NCI-H510A (cell line): ENCODE measurements around the gene SH2D3C.

Experiments used
- DNase-seq: peaks from one replicate; lab custom pipeline; 2025; lab: John Stamatoyannopoulos, UW

Gene SH2D3C

DNA sequence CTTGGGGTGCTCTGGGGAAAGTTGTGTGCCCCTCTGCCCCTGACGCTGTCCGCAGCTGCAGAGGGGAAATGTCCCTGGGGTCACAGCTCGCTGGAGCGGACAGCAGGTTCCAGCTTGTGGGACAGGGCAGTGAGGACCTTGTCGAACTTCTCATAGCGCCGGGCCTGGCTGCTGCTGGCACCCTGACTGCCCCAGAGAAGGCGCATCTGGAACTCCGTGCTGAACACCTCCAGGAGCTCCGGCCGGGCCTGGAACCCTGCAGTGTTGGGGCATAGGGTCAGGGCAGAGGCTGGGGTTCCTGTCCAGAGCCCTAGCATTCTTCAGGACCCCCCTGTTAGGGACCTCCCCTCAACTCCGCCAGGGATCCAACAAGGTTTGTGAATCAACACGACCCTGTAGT is 39.8 kb downstream of the SH2D3C start:
- no peak for DNase-seq

DNA sequence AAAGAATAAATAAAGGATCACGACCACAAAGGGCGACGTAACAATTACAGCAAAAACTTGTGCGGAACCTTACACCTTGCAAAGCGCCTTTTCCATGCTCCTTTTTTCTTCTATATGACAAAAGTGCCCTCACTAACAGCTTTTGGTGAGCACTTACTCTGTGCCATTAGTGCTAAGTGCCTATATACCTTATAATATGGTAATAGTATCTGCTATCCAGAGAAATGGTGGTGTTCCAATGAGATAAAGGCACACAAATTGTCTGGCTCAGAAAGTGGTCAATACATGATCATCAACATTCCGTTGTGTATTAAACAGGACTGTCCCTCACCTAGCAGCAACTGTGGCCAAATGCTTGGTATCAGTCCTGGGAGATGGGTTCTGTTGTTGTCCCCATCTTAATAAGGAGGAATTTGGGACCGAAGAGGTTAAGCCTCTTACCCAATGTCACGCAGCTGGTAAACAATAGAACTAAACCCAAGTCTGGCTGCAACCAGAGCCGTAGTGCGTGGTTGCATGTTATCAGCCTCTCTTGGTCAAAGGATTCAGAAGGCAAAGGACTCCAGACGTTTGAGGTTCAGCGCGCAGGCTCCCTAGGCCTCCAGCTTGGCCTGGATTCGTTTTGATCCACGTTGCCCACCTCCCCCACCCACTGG is 42.8 kb downstream of the SH2D3C start:
- DNase-seq, result no peak

DNA sequence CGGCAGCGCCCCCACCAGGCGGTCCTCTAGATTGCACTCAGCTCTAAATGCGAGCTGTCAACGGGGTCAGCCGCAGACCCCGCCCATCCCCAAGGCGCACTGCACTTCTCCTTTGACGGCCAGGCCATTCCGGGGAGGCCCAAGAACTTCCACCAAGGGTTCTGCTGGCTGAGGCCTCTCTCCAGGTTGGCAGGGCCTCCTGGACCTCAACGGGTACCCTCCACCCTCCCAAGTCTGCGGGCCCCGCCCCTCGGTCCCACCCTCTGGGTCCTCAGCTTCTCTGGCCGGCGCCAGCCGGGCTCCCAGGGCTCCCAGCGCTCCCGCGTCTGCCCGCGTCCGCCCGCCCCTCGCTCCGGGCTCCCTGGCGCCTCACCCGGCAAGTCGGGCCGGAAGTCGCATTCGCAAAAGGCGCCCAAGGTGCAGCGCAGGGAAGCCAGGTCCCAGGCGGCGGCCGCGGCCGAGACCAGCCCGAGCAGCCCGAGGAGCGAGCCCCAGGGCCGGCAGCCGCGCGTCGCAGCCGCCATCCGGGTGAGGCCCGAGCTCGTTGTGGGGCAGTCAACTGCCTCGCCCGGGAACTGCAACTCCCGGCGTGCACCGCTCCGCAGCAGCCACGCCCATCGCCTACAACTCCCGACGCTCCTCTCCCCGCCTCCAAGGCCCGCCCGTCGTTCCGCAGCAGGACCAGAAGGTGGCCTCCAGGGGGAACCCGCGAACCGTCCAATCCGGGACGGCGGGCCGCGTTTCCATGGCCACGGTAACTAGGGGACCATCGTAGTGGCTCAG is 43.5 kb downstream of the SH2D3C start, which contains the start of gene TOR2A:
Gene TOR2A (minus strand): TSS at position 548 of the 783 bp plus-strand sequence. CDS start 24 bp downstream, at position 524.
- peak; percentile 95 for DNase-seq

DNA sequence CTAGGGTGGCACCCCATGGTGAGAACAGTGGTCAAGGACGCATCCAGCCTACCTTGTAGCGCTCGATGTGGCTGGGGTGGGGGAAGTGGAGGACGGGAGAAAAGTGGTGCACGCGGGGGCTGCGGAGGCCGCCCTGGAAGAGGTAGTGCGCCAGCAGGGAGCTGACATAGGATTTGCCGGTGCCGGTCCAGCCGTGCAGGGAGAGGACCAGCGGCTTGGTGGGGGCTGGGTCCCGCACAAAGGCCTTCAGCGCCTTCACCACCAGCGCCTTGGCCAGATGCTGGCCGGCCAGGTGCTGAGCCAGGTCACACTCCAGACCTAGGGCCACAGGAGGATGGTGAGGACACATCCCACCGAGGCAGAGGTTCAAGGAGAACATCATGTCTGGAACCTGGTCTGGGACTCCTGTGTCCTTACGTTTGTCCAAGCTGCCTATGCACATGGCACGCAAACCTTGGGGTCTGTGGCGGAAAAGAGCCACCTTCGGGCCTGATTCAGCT is 44.2 kb downstream of the SH2D3C start:
- DNase-seq, result no peak

DNA sequence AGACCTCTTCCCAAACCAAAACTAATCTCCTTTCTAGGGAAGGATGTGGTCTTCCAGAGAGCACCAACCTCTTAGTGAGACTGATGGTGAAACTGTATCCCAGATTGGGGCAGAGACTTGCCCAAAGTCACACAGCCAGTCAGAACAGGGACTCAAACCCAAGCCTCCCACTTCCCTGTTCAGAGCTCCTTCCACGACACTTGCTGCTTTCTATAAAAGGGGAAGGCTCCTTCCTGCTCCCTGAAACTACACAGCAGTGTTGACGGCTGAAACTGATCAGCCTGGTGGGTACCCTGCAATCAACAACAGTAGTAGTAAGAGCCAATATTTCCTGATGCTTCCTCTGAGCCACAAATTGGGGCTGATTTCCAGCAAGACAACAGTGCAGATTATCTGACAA is 44.9 kb downstream of the SH2D3C start:
- DNase-seq, result no peak

DNA sequence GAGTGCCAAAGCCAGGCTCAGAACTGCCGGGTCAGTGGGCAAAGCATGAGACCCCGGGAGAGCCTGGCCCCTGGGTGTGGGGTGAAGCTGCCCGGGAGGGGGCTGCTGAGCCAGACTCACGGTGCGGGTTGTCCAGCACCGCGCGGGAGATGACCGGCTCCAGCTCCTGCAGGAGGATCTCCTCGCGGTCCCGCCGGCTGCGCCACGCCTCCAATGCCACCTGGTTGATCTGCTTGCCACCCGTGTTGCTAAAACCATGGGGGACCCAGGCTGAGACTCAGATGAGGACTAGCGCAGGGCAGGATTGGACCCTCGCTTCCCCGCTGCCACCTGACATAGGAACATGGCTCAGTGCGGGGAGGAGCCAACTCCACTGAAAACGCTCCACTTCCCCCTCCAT is 46.0 kb downstream of the SH2D3C start:
- DNase-seq, result no peak

DNA sequence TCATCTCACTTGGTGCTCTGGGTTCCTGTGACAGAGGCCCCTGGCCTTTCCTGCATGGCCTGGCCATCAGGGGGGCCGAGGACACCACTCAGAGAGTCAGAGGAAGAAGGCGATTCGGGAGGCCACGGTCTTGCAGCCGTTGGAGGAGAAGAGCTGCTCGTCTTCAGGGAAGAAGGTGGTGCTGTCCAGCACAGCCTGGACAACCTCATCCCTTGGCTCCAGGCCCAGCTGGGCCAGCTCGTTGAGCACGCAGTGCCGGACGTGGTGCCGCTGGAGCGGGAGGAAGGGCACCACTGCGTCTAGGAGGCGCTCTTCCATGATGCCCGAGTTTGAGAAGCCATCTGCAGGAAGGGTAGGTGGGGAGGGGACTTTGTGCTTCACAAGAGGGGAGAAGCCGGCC is 46.5 kb downstream of the SH2D3C start:
- no peak for DNase-seq

DNA sequence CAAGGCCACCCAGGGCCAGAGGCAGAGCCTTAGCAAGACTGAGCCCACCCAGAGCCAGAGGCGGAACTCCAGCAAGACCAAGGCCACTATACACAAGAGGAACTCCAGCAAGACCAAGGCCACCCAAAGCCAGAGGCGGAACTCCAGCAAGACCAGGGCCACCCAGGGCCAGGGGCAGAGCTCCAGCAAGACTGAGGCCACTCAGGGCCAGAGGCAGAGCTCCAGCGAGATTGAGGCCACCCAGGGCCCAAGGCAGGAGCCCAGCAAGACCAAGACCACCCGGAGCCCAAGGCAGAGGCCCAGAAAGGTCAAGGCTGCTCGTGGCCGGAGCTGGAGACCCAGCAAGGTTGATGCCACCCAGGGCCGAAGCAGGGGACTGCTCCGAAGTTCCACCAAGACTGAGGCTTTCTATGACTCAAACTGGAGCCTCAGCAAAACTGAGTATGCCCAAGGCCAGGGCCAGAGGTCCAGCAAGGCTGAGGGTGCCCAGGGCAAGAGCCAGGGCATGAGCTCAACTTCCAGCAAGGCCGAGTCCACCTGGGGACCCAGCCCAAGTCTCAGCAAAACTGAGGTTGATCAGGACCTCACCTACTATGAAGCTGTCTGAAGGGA is 47.6 kb downstream of the SH2D3C start:
- no peak for DNase-seq

DNA sequence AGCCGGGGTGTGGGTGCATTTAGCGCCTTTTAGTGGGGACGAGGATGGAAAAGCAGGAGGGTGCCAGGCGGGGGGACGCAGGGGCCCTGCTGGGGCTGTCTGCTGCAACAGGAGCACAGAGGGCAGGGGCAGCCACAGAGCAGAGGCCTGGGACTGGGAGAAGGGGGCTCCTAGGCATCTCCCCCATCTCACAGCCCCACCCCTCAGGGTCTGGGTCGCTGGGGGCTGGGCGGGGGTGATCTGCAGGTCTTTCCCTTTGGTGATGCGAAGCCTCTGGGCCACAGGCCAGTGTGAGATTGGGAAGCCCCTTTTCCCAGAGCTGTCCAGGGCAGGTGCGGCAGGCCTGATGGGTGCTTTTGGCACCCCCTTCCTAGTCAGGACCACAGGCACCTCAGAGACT is 48.2 kb downstream of the SH2D3C start:
- no peak for DNase-seq

DNA sequence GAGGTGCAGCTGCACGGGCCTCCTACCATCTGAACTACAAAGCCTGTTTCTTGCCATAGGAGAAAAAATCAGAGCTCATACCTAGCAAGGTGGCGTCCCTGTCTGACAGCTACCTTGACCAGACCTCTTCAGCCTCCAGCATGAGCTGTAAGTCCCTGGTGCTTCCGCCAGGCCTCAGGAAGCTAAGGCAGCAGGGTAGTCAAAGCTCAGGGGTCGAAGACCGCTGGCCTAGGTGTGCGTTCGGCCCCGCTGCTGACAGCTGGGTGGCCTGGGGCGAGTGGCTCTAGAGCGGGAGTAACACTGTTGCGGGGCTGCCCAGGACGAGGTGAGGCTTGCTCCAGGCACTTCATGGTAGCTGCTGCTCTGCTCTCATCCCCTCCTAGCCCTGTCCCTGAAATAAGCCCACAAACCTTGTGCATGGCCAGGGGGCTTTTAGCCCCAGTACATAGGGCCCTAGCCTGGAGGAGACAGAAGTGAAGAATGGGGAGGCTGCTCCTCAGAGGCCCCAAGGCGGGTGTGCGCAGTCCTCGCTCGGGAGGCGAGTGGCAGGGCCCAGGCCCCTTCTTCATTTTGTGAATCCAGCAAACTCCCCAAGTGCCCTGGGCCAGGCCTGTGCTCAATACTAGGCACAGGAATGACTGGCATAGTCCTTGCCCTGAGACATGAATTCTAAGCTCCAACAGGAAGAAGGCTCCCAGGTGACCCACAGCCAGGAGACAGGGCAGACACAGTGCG is 48.8 kb downstream of the SH2D3C start:
- DNase-seq, result no peak

DNA sequence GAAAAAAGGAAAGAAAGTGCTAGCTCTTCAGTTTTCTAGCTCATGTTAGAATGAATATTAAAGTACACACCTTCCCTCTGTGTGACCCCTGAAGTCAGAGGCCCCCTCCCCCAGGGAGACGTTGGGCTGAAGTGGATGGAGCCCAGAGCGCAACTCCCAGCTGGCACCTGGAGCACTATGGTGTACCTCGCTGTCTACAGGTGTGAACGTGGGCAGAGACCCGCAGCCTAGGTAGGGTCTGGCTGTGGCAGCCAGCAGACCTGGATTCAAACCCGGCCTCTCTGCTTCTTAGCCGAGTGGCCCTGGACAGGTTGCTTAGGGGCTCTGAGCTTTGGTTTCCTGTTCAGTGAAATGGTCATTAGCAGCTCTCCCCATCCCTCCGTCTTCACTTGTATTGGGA is 49.7 kb downstream of the SH2D3C start:
- no peak for DNase-seq

DNA sequence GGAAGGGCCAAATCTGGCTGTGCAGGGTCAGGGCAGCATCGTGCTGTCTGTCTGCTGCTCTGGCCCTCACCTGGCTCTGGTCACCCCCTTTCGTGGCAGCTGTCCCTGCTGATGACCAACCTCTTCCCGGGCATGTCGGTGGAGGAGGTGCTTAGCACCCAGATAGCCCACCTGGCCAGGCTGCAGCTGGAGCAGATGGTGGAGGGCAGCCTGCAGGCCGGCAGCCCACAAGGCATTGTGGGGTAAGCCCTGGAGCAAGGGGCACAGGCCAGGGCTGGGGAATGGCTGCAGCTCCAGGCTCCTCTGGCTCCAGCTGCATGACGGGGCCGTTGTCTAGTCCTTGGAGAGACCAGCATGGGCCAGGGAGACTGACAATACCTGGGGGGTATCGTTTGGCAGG is 51.6 kb downstream of the SH2D3C start:
- no peak for DNase-seq

DNA sequence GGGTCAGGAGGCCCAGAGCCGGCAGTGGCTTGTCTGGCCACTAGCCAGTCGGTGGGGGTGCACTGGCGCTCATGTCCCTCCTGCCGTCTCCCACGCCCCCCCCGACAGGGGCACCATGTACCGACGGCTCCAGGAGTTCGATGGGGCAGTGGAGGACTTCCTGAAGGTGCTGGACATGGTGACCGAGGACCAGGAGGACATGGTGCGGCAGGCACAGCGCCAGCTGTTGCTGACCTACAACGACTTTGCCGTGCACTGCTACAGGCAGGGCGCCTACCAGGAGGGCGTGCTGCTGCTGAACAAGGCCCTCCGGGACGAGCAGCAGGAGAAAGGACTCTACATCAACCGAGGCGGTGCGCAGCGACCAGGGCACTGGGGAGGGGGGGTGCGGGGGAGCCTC is 54.5 kb downstream of the SH2D3C start:
- no peak for DNase-seq

DNA sequence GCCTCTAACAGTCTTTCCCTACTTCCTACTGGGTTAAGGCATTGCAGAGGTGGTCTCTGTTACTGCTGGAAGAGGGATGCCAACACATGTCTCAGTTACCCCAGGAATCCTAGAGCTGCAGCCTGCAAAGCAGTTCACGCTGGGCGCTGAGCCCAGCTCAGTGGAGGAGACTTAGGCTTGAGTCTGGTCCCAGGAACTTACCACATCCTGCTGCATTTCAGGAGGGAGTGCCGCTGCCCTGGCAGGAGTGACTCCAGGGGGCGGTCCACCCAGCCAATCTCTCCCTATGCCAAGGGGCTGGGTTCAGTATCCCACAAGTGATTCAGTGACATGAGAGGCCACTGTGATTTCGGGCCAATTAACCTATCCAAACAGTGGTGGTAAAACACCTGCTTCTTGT is 55.0 kb downstream of the SH2D3C start:
- no peak for DNase-seq

DNA sequence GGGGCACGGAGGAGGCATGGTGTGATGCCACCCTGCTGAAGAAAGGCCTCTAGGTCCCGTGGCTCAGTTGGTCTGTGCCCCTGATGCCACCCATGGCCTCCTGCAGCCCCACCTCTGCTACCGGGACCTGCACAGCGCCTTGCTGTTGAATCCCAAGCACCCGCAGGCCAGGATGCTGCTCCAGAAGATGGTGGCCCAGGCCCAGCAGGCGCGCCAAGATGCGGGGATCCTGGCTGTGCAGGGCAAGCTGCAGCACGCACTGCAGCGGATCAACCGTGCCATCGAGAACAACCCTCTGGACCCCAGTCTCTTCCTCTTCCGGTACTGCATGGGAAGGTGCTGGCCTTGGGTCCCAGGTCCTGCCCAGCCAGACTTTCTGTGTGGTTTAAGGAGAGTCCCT is 55.5 kb downstream of the SH2D3C start:
- DNase-seq, result no peak

DNA sequence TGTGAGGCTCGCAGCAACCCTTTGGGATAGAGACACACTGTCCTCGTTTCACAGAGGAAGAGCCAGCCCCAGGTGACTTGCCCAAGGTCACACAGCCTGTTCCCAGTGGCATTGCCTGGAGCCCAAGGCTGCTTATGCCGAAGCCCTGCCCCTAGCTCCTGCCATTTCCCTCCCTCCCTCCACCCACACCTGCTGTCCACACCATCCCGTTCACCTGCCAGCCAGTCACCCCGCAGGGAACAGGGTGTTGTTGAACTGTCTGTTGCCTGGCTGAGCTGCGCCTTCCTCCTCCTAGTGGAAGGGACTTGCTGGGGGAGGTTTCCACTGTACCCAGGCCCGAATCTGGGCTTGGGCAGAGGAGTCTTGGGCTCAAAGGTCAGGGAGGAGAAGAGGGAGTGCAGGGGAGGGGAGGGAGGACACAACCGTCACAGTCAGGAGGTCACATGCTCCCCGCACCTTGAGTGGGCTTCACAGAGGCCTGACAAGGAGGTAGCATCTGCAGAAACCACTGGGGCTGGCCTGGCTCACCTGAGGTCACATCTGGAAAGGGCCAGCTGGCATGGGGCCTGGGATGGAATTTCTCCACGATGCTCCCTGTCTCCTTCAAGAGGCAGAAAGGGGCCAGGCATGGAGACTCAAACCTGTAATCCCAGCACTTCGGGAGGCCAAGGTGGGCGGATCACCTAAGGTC is 56.3 kb downstream of the SH2D3C start:
- no peak for DNase-seq

DNA sequence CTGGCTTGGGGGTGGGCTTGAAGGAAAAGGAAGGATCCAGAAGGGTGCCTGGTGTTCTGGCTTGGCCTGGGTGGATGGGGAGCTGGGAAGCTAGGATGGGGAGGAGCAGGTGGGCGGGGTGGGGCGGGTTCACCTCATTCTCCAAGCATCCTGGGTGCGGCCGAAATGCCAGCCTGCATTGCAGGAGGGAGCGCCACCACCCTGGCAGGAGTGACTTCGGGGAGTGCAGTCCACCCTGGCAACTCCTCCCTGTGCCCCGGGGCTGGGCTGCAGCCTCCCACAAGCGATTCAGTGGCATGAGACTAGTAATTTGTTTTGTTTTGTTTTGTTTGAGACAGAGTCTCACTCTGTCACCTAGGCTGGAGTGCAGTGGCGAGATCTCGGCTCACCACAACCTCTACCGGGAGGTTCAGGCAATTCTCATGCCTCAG is 57.1 kb downstream of the SH2D3C start:
- peak; percentile 44 for DNase-seq

DNA sequence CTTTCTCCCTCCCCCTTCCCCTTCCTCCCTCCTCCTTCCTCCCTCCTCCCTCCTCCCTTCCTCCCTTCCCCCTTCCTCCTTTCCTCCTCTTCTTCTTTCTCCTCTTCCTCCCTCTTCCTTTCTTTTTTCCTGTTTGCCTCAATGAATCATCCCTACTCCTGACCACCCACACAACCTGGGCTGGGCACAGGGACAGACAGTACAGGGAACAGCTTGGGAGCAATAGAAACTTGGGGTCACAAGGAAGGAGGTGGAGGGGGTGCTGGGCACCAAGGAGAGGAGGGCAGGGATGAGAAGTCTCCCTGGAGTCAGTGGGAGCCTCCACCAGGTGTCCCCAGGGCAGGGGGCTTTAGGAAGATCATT is 57.6 kb downstream of the SH2D3C start:
- no peak for DNase-seq

DNA sequence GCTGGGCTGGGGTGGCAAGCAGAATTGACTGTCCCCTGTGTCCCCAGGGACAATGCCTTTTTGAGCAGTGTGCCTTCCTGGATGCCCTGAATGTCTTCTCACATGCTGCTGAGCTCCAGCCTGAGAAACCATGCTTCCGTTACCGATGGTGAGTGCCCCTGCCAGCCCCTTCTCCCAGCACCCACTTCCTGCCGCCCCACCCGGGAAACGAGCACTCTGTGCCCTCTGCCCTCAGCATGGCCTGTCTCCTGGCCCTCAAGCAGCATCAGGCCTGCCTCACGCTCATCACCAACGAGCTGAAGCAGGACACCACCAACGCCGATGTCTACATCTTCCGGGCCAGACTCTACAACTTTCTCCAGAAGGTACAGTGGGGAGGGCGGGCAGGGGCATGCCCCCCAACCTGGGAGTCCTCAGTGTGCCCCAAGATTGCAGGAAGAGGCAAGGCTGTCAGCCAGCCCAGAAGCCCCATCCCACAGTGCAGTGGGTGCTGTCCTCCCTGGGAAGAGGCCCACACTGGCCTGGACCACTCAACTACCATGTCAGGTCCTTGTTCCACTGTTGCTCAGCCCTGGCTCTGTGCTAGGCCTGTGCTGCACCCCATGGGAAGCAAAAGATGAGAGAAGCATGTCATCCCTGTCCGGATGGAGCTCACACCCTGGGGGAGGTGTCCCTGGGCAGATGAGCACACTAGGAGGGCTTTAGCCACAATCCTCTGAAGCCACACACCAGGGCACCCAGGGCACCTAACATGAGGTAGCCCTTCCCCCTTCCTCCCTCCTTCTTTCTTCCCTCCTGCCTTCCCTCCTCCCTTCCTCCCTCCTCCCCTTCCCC is 58.2 kb downstream of the SH2D3C start:
- DNase-seq, result no peak

DNA sequence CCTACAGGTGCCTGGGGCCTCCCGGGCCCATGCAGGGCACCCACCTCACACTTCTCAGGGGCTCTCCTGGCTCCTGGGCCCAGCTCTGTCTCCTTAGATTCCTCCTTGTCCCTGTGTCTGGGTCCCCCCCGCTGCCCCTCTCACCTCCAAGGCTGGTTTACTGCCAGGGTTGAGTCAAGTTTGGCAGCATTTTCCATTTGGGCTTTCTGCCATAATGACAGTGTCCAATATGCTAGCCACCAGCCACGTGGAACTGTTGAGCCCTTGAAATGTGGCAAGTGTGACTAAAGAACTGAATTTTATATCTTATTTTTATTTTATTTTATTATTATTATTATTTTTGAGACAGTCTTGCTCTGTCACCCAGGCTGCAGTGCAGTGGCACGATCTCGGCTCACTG is 60.7 kb downstream of the SH2D3C start:
- no peak for DNase-seq

DNA sequence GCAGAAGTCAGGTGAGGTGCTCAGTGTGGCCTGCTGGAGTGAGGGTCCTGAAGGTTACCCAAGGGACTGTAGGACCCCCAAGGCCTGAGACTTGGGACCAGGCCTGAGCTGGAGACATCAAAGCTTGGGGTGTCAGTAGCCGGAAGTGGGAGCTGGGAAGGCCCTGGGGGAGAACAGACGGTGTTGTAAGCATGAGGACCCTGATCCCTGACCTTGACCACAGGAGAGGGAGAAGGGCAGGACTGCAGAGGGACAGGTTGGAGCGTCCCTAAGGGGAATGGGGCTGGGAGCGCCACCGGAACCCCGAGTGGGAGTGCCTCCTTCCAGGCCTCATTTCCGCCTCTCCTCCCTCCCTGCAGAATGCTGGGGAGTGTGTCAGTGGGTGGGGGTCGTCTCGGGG is 62.1 kb downstream of the SH2D3C start:
- DNase-seq, result no peak
